ENCODE results near the gene SRGAP3.

Gene SRGAP3

GRCh38 chr3:9194509-9195184 lies 54.8 kb downstream of the SRGAP3 start (continued):
- TF ChIP-seq CTCF (tag by site-specific recombination; IDR thresholded peaks at IDR 0.05): no peak
- peak; percentile 92 for TF ChIP-seq WT1 (tag by site-specific recombination; IDR thresholded peaks at IDR 0.05)
- TF ChIP-seq ZNF175 (tag by site-specific recombination; IDR thresholded peaks at IDR 0.05): no peak
- TF ChIP-seq KLF16 (tag by site-specific recombination; IDR thresholded peaks at IDR 0.05): no peak
- TF ChIP-seq ZNF112 (tag by site-specific recombination; IDR thresholded peaks at IDR 0.05): peak; percentile 99
- TF ChIP-seq ZNF24 (tag by site-specific recombination; IDR thresholded peaks at IDR 0.05): peak; percentile 52; the same call in 1 of the 2 replicates
- no peak for TF ChIP-seq ZNF654 (tag by site-specific recombination; IDR thresholded peaks at IDR 0.05; ENCODE audit: low read depth)
- peak; percentile 25; the same call in 1 of the 2 replicates for TF ChIP-seq TRIM28 (IDR thresholded peaks at IDR 0.05; ENCODE audit: borderline replicate concordance, low read length)
- TF ChIP-seq ZEB2 (tag by site-specific recombination; IDR thresholded peaks at IDR 0.05): peak; percentile 71
- TF ChIP-seq YY1 (tag by site-specific recombination; IDR thresholded peaks at IDR 0.05): no peak
- TF ChIP-seq ZNF530 (tag by site-specific recombination; IDR thresholded peaks at IDR 0.05; ENCODE audit: low read depth): no peak
- no peak for TF ChIP-seq SP3 (tag by site-specific recombination; IDR thresholded peaks at IDR 0.05)
- no peak for TF ChIP-seq KLF17 (tag by site-specific recombination; IDR thresholded peaks at IDR 0.05)
- TF ChIP-seq SP2 (tag by site-specific recombination; IDR thresholded peaks at IDR 0.05): no peak
- peak; percentile 40; the same call in 1 of the 2 replicates for TF ChIP-seq ZNF639 (tag by site-specific recombination; IDR thresholded peaks at IDR 0.05)
- no peak for TF ChIP-seq ZNF157 (tag by site-specific recombination; IDR thresholded peaks at IDR 0.05)
- TF ChIP-seq BCL11A (tag by site-specific recombination; IDR thresholded peaks at IDR 0.05; ENCODE audit: low read depth): peak; percentile 98
- peak; percentile 99 for TF ChIP-seq ZNF843 (tag by site-specific recombination; IDR thresholded peaks at IDR 0.05)
- TF ChIP-seq RBAK (tag by site-specific recombination; IDR thresholded peaks at IDR 0.05): no peak
- TF ChIP-seq ZNF146 (tag by site-specific recombination; IDR thresholded peaks at IDR 0.05): 0 out of 2 replicates have a peak, but pooled peaks have one; percentile 4
- TF ChIP-seq ZNF132 (tag by site-specific recombination; IDR thresholded peaks at IDR 0.05; ENCODE audit: borderline replicate concordance): no peak
- TF ChIP-seq ZNF580 (tag by site-specific recombination; IDR thresholded peaks at IDR 0.05): peak; percentile 98
- no peak for TF ChIP-seq ZFP3 (tag by site-specific recombination; IDR thresholded peaks at IDR 0.05; ENCODE audit: low read depth)
- TF ChIP-seq ZNF184 (tag by site-specific recombination; IDR thresholded peaks at IDR 0.05): peak; percentile 46; the same call in 1 of the 2 replicates
- TF ChIP-seq ZNF202 (tag by site-specific recombination; IDR thresholded peaks at IDR 0.05; ENCODE audit: borderline replicate concordance): no peak
- no peak for TF ChIP-seq ZNF138 (tag by site-specific recombination; IDR thresholded peaks at IDR 0.05; ENCODE audit: borderline replicate concordance)
- peak; percentile 96 for TF ChIP-seq OSR2 (tag by site-specific recombination; IDR thresholded peaks at IDR 0.05)
- no peak for TF ChIP-seq ZNF19 (tag by site-specific recombination; IDR thresholded peaks at IDR 0.05; ENCODE audit: low read depth)
- TF ChIP-seq EGR2 (tag by site-specific recombination; IDR thresholded peaks at IDR 0.05; ENCODE audit: low read depth): no peak
- TF ChIP-seq ZNF37A (tag by site-specific recombination; IDR thresholded peaks at IDR 0.05): no peak
- TF ChIP-seq AEBP2 (tag by site-specific recombination; IDR thresholded peaks at IDR 0.05; ENCODE audit: borderline replicate concordance): no peak
- TF ChIP-seq ZFP69B (tag by site-specific recombination; IDR thresholded peaks at IDR 0.05): no peak
- no peak for TF ChIP-seq ZNF394 (tag by site-specific recombination; IDR thresholded peaks at IDR 0.05; ENCODE audit: borderline replicate concordance)
- TF ChIP-seq ZNF571 (tag by site-specific recombination; IDR thresholded peaks at IDR 0.05): no peak
- peak; percentile 99 for TF ChIP-seq PRDM6 (tag by site-specific recombination; IDR thresholded peaks at IDR 0.05)
